Suprapubic skin (tissue), 4 donors: ENCODE data around the gene MYO18B.

ENCODE experiments used
- CTCF ChIP-seq, 2 donors: fragments of 200-600 bp in 1 of 2; fragments of 450-650 bp in 1 of 2; sonication (generic) in 1 of 2; IDR thresholded peaks; one replicate each; pipeline ENCODE4 v1.5.1; 2016 to 2019; ENCODE audit warnings: antibody characterized with exemption in 2 of 2, mild to moderate bottlenecking in 1 of 2, moderate library complexity in 1 of 2
- EP300 ChIP-seq: sonication (generic); formaldehyde crosslinking; IDR thresholded peaks from one replicate; pipeline ENCODE4 v1.6.1; 2017; ENCODE audit warnings: antibody characterized with exemption
- POLR2A ChIP-seq, 2 donors: fragments of 450-650 bp; IDR thresholded peaks; one replicate each; pipeline ENCODE4 v1.6.1; 2017; ENCODE audit warnings: antibody characterized with exemption in 2 of 2, mild to moderate bottlenecking in 2 of 2, moderate library complexity in 2 of 2
- POLR2AphosphoS5 ChIP-seq, 3 donors: sonication (generic); formaldehyde crosslinking; IDR thresholded peaks; one replicate each; pipeline ENCODE4 v1.6.1; 2017; ENCODE audit warnings: antibody characterized with exemption in 3 of 3

GRCh38 chr22:25922141-25922540, 180.2 kb downstream of the MYO18B start:
- TF ChIP-seq CTCF (IDR thresholded peaks at IDR 0.05) (no peak), POLR2A (IDR thresholded peaks at IDR 0.05) (no peak), EP300 (no peak), POLR2AphosphoS5 (IDR thresholded peaks at IDR 0.05) (no peak)
